HepG2 (cell line): ENCODE measurements around the gene GALR3. TPM values are rescaled to one million over a fixed set of nuclear protein-coding genes. Genes with fewer than 3 reads are reported as not detected.

Source experiments
- ARID3A ChIP-seq: IDR thresholded peaks from 2 replicates; pipeline ENCODE4 v1.6.1; 2012; ENCODE audit warnings: low read depth, low read length, improper control_type of control experiment
- ATF2 ChIP-seq: sonication (generic); formaldehyde crosslinking; IDR thresholded peaks from 2 replicates; pipeline ENCODE4 v1.4.0; 2020; ENCODE audit warnings: missing genetic modification reagents
- CREM ChIP-seq, 2 experiments: sonication (generic) in 1 of 2; formaldehyde crosslinking in 1 of 2; IDR thresholded peaks; 2 replicates each; pipeline versions ENCODE4 v1.4.0 to v1.6.1; 2016 to 2020; ENCODE audit warnings: antibody characterized with exemption in 1 of 2, mild to moderate bottlenecking in 1 of 2, missing genetic modification reagents in 1 of 2
- DNMT1 ChIP-seq: sonication (generic); formaldehyde crosslinking; IDR thresholded peaks from 2 replicates; pipeline ENCODE4 v1.5.1; 2020; ENCODE audit warnings: mild to moderate bottlenecking, missing genetic modification reagents
- ELF3 ChIP-seq: IDR thresholded peaks from 2 replicates; pipeline ENCODE4 v1.6.1; 2016; ENCODE audit warnings: missing genetic modification reagents, missing compliant biosample characterization
- HNF1B ChIP-seq: sonication (generic); formaldehyde crosslinking; IDR thresholded peaks from 2 replicates; pipeline ENCODE4 v1.5.1; 2020; ENCODE audit warnings: mild to moderate bottlenecking, moderate library complexity, missing genetic modification reagents
- KDM6A ChIP-seq: IDR thresholded peaks from 2 replicates; pipeline ENCODE4 v1.6.1; 2016; ENCODE audit warnings: low read depth
- MED8 ChIP-seq: sonication (generic); formaldehyde crosslinking; IDR thresholded peaks from 2 replicates; pipeline ENCODE4 v1.8.1; 2023; ENCODE audit warnings: mild to moderate bottlenecking, missing genetic modification reagents; ENCODE audit not compliant: insufficient replicate concordance
- RARA ChIP-seq: IDR thresholded peaks from 2 replicates; pipeline ENCODE4 v1.6.1; 2016; ENCODE audit warnings: missing genetic modification reagents, missing compliant biosample characterization
- RELA ChIP-seq: sonication (generic); formaldehyde crosslinking; IDR thresholded peaks from 2 replicates; pipeline ENCODE4 v1.4.0; 2020; ENCODE audit warnings: missing genetic modification reagents
- RORA ChIP-seq: sonication (generic); formaldehyde crosslinking; IDR thresholded peaks from 2 replicates; pipeline ENCODE4 v1.5.0; 2020; ENCODE audit warnings: mild to moderate bottlenecking, missing genetic modification reagents, moderate library complexity
- TAF1 ChIP-seq: sonication (generic); formaldehyde crosslinking; IDR thresholded peaks from 2 replicates; pipeline ENCODE4 v1.4.0; 2020; ENCODE audit warnings: missing genetic modification reagents
- TCF7 ChIP-seq: sonication (generic); IDR thresholded peaks from 2 replicates; pipeline ENCODE4 v1.6.1; 2016; ENCODE audit warnings: antibody characterized with exemption, low read depth
- THRA ChIP-seq: sonication (generic); formaldehyde crosslinking; IDR thresholded peaks from 2 replicates; pipeline ENCODE4 v1.4.0; 2020; ENCODE audit warnings: missing genetic modification reagents, borderline replicate concordance
- ZBTB43 ChIP-seq: sonication (generic); formaldehyde crosslinking; conservative IDR thresholded peaks from 2 replicates; pipeline ENCODE4 v1.4.0; 2020; ENCODE audit warnings: missing genetic modification reagents
- ZNF143 ChIP-seq: sonication (generic); formaldehyde crosslinking; IDR thresholded peaks from 2 replicates; pipeline ENCODE4 v1.4.0; 2020; ENCODE audit warnings: missing genetic modification reagents
- ZNF160 ChIP-seq: sonication (generic); formaldehyde crosslinking; IDR thresholded peaks from 2 replicates; pipeline ENCODE4 v1.8.0; 2022; ENCODE audit warnings: mild to moderate bottlenecking, inconsistent platforms, missing genetic modification reagents
- ZNF205 ChIP-seq: IDR thresholded peaks from 2 replicates; pipeline ENCODE4 v1.6.1; 2018; ENCODE audit warnings: missing biosample characterization, missing genetic modification reagents
- ZNF350 ChIP-seq: sonication (generic); formaldehyde crosslinking; IDR thresholded peaks from 2 replicates; pipeline ENCODE4 v1.4.0; 2020; ENCODE audit warnings: mild to moderate bottlenecking, low read depth, missing genetic modification reagents, borderline replicate concordance
- ZNF766 ChIP-seq: sonication (generic); formaldehyde crosslinking; IDR thresholded peaks from 2 replicates; pipeline ENCODE4 v1.5.0; 2020; ENCODE audit warnings: missing genetic modification reagents, borderline replicate concordance
- ZNF850 ChIP-seq: sonication (generic); formaldehyde crosslinking; conservative IDR thresholded peaks from 2 replicates; pipeline ENCODE4 v1.9.0; 2021; ENCODE audit warnings: mild to moderate bottlenecking, missing genetic modification reagents
- ZNF879 ChIP-seq: sonication (generic); formaldehyde crosslinking; IDR thresholded peaks from 2 replicates; pipeline ENCODE4 v1.8.1; 2023; ENCODE audit warnings: missing genetic modification reagents
- polyA plus RNA-seq, 8 experiments: library from polyadenylated mRNA; depleted of rRNA in 3 of 8; stranded (reverse) in 7 of 8; unstranded in 1 of 8; fragments of >200 nt; fragmentation: Illumina TruSeq in 4 of 8; extraction: Trizol in 4 of 8; gene quantifications; 2 replicates each; pipeline versions ENCODE4 v1.2.1 to v1.2.3, GENCODE V29; 2011 to 2016; ENCODE audit warnings: low read depth in 4 of 8, missing spikeins in 1 of 8, mixed read lengths in 1 of 8; ENCODE audit not compliant: insufficient read depth in 1 of 8
- total RNA-seq, 5 experiments: library from RNA; depleted of rRNA; stranded (reverse); fragments of >200 nt; fragmentation: Illumina TruSeq; extraction: Trizol; gene quantifications; 2 replicates each; pipeline ENCODE4 v1.2.3, GENCODE V29; 2016; ENCODE audit warnings: low read depth in 1 of 5

GALR3 gene
- total and polyA plus RNA-seq, 2 of the 13 experiments (the other 11 are each of a cell fraction or from before 2014, with no cell fraction given): 0.13 TPM; not detected in 1

GRCh38 chr22:37817705-37818408, 5.3 kb upstream of the GALR3 start (continued):
- TF ChIP-seq HNF1B (CRISPR knock-in tag): peak; percentile 95
- TF ChIP-seq ZNF879 (CRISPR knock-in tag): no peak
- peak; percentile 76; the same call in 1 of the 2 replicates for TF ChIP-seq ZNF205 (CRISPR knock-in tag)
- TF ChIP-seq ATF2: peak; percentile 66; the same call in 1 of the 2 replicates
- 0 out of 2 replicates have a peak, but pooled peaks have one; percentile 16 for TF ChIP-seq TCF7
- 0 out of 2 replicates have a peak, but pooled peaks have one; percentile 30 for TF ChIP-seq KDM6A (CRISPR knock-in tag)
- TF ChIP-seq ZNF766 (CRISPR knock-in tag): peak; percentile 74; the same call in 1 of the 2 replicates
- no peak for TF ChIP-seq RORA (CRISPR knock-in tag)
- TF ChIP-seq TAF1 (CRISPR knock-in tag): peak; percentile 51; the same call in 1 of the 2 replicates
- peak; percentile 56; the same call in 1 of the 2 replicates for TF ChIP-seq RELA (CRISPR knock-in tag)
- TF ChIP-seq ZNF160 (CRISPR knock-in tag): peak; percentile 75
- peak; percentile 43 for TF ChIP-seq CREM (IDR thresholded peaks at IDR 0.05)
- no peak for TF ChIP-seq CREM (CRISPR knock-in tag; IDR thresholded peaks at IDR 0.05)
- peak; percentile 81; the same call in 1 of the 2 replicates for TF ChIP-seq ZNF350 (CRISPR knock-in tag)
- TF ChIP-seq ZNF850 (CRISPR knock-in tag): no peak; the same call in 1 of the 2 replicates
- peak; percentile 44 for TF ChIP-seq MED8 (CRISPR knock-in tag)
- peak; percentile 39; the same call in 1 of the 2 replicates for TF ChIP-seq DNMT1
- TF ChIP-seq THRA: peak; percentile 86
- peak; percentile 9; the same call in 1 of the 2 replicates for TF ChIP-seq ARID3A
- peak; percentile 61; the same call in 1 of the 2 replicates for TF ChIP-seq ZBTB43 (CRISPR knock-in tag)
- TF ChIP-seq ELF3 (CRISPR knock-in tag): 0 out of 2 replicates have a peak, but pooled peaks have one; percentile 54
- 0 out of 2 replicates have a peak, but pooled peaks have one; percentile 40 for TF ChIP-seq ZNF143 (CRISPR knock-in tag)
- peak; percentile 82; the same call in 1 of the 2 replicates for TF ChIP-seq RARA
